Right lobe of liver (tissue), 6 donors: Measurements from ENCODE around the gene SIGLEC12. TPM values are rescaled to one million over a fixed set of nuclear protein-coding genes. Genes with fewer than 3 reads are reported as not detected.
A peak's percentile ranks its signal among the peaks of the same experiment; 100 is the strongest.

Experiments
- ATAC-seq, 4 donors: fragments of 200-7000 bp; cut with Tn5 transposase; one replicate each; pipeline ENCODE4 v1.9.1; 2020; ENCODE audit warnings: mild to moderate bottlenecking in 4 of 4, moderate library complexity in 4 of 4
- DNase-seq, 3 donors: peaks; one replicate each; pipeline ENCODE4 v3.0.0-alpha.2; 2020
- H3K27ac ChIP-seq, 3 donors: fragments of 200-600 bp; one replicate each; pipeline ENCODE4 v1.8.0; 2022
- H3K27me3 ChIP-seq, 2 donors: fragments of 200-600 bp; one replicate each; pipeline ENCODE4 v1.8.0; 2022
- H3K36me3 ChIP-seq, 4 donors: fragments of 200-600 bp; sonication (generic) in 1 of 4; one replicate each; pipeline versions ENCODE4 v1.5.1 to v1.8.0; 2017 to 2022; ENCODE audit warnings: control low read depth in 1 of 4
- H3K4me1 ChIP-seq, 4 donors: fragments of 200-600 bp; sonication (generic) in 1 of 4; one replicate each; pipeline versions ENCODE4 v1.5.1 to v1.8.0; 2017 to 2022; ENCODE audit warnings: control low read depth in 1 of 4
- H3K4me3 ChIP-seq, 3 donors: fragments of 200-600 bp; one replicate each; pipeline ENCODE4 v1.8.0; 2022
- H3K9me3 ChIP-seq, 4 donors: fragments of 200-600 bp; sonication (generic) in 1 of 4; one replicate each; pipeline versions ENCODE4 v1.5.1 to v1.8.0; 2017 to 2022; ENCODE audit warnings: control low read depth in 1 of 4
- POLR2A ChIP-seq: fragments of 450-650 bp; IDR thresholded peaks from one replicate; pipeline ENCODE4 v1.6.1; 2017; ENCODE audit warnings: antibody characterized with exemption, mild to moderate bottlenecking
- whole genome bisulfite sequencing: methylation state at CpG from one replicate; pipeline ENCODE4 v1.1.6; 2018; ENCODE audit warnings: low coverage, low lambda C conversion rate; ENCODE audit not compliant: insufficient coverage; ENCODE audit errors: missing lambda C conversion rate; 5-methylcytosine and 5-hydroxymethylcytosine counted together
- intact Hi-C, 2 donors: fragments of 100-400 bp; cut with DNase I; formaldehyde crosslinking; loops; one replicate each; pipeline versions ENCODE4 v1.11.2 to v1.14.1; 2022
- total RNA-seq, 6 experiments: library from RNA; depleted of rRNA in 2 of 6; stranded (reverse); fragments of >200 nt in 2 of 6; fragmentation: NEBNext Ultra II Directional in 3 of 6; extraction: Animal tissue kit (Norgen Biotek cat#: 25700) in 3 of 6; gene quantifications; one replicate each; pipeline versions ENCODE4 v1.1.0 to v1.2.4, GENCODE V29; 2016 to 2023
- TF ChIP-seq, protein P1 (sequence below), 4 donors: fragments of 200-600 bp in 3 of 4; fragments of 450-650 bp in 1 of 4; IDR thresholded peaks; one replicate each; pipeline versions ENCODE4 v1.5.1 to v1.8.0; 2016 to 2022; ENCODE audit warnings: antibody characterized with exemption in 4 of 4, mild to moderate bottlenecking in 2 of 4
- donor health status: DM: no; HTN: yes; CAD: no.
- donor health status: DM: no; HTN: no; CAD: no.
- donor health status: DM: no; HTN: no; CAD: no.
- donor health status: DM: no; HTN: yes; CAD: no.
- donor health status: DM: no; HTN: yes; CAD: no.

The SIGLEC12 gene
- total RNA-seq, 6 experiments from 2014 or later: 0.12 to 0.63 (median 0.33) TPM; not detected in 1

DNA sequence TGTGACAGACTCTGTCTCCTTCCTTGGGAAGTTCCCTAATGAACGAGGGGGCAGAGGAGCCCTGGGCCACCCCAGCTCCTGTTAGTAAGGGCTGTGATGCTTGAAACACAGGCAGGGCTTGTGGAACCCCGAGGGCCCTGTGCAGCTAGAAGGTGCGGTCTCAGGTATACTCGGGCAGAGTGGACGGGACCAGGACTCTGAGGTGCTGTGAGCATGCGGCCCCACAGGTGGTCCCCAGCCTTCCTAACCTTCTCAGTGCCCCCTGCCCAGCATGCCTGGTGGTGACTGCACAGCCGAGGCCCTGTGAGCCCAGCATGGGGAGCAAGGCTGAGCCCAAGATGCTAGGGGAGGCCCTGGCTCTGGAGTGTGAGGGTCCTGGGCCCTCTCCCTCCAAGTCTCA lies 39.3 kb downstream of the SIGLEC12 start:
- H3K36me3 ChIP-seq: no peaks in the 10 kb centered on the region
- no peaks in the 10 kb centered on the region for H3K4me1 ChIP-seq
- H3K27me3 ChIP-seq: no peaks in the 10 kb centered on the region
- intact Hi-C loops: no loop called here
- ATAC-seq: peak in 1 of 4 donors; percentile 4
- H3K9me3 ChIP-seq: no peaks in the 10 kb centered on the region
- no peak for DNase-seq
- no peak overlapping the region for H3K4me3 ChIP-seq
- TF ChIP-seq POLR2A: no peak
- TF ChIP-seq, protein P1, sequence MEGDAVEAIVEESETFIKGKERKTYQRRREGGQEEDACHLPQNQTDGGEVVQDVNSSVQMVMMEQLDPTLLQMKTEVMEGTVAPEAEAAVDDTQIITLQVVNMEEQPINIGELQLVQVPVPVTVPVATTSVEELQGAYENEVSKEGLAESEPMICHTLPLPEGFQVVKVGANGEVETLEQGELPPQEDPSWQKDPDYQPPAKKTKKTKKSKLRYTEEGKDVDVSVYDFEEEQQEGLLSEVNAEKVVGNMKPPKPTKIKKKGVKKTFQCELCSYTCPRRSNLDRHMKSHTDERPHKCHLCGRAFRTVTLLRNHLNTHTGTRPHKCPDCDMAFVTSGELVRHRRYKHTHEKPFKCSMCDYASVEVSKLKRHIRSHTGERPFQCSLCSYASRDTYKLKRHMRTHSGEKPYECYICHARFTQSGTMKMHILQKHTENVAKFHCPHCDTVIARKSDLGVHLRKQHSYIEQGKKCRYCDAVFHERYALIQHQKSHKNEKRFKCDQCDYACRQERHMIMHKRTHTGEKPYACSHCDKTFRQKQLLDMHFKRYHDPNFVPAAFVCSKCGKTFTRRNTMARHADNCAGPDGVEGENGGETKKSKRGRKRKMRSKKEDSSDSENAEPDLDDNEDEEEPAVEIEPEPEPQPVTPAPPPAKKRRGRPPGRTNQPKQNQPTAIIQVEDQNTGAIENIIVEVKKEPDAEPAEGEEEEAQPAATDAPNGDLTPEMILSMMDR (IDR thresholded peaks at IDR 0.05): no peak
- WGBS: no CpG with 5 or more reads among the region's 7 CpGs
- no peak overlapping the region for H3K27ac ChIP-seq

DNA sequence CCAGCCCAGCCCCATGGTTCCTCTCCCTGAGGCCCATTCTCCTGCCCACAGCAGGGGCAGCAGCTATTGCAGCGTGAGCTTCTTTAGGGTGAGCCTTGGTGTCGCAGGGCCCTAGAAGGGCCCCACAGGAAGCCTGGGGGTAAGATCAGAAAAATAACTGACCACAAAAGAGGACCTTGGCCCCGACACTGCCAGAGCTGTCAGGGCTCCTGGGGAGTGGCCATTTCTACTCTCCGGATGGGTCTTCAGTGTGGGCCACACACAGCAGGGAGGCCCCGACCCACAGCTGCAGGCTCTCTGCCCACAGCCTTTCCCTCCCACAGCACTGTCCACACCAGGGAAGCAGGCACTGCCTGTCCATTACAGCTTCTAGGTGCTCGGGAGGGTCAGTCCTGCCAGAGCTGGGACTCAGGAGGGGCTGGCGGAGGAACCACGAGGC lies 39.9 kb downstream of the SIGLEC12 start:
- TF ChIP-seq, protein P1 (IDR thresholded peaks at IDR 0.05): no peak
- Histone ChIP-seq H3K4me1 (no peaks in the 10 kb centered on the region), H3K9me3 (no peaks in the 10 kb centered on the region), H3K27ac (no peak overlapping the region), H3K4me3 (no peak overlapping the region), H3K36me3 (no peaks in the 10 kb centered on the region), H3K27me3 (no peaks in the 10 kb centered on the region)
- ATAC-seq (peak; percentile 36 to 62 (median 47)), DNase-seq (no peak)
- intact Hi-C loops: no loop called here
- 92% methylated on average over 2 of the region's 8 CpGs for WGBS

DNA sequence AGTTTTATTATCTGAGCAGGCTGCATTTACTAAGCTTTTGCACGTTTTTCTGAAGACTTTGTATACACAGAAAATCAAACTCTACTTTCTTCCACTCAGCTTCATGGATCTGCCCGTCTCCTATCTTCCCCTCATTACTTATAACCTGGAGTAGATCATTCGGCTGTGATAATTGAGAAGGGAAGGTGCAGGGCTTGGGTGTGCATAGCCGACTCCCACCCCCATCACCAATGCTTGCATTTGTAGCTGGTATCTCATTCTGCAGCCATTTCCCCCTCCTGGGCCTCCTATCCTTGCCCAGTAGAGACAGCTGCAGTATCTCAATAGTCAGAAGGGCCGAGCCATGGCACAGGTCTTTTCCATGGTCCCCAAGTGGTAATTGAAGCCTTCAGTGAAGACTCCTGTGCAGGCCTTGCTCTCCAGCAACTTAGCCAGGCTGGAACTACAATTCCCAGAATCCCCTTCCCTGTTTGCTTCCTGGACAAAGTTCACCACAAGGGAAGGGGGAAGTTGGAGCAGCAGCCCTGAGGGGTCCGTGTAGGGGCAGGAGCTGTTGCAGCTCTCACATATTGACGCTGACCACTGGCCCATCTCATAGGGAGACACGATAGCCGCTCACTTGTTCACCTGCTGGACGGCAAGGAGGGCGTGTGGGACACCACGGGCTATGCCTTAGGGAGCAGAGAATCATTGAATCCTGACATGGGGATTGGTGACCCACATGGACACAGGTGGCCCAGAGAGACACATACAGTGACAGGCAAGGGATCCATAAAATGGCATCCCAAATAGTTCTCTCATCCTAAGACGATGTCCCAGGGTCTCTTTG lies 41.2 kb downstream of the SIGLEC12 start:
- TF ChIP-seq, protein P1 (IDR thresholded peaks at IDR 0.05): no peak
- no peak for TF ChIP-seq POLR2A
- WGBS: 33% methylated on average over 10 of the region's 13 CpGs
- intact Hi-C loops: no loop called here
- no peak for DNase-seq
- no peaks in the 10 kb centered on the region for H3K27me3 ChIP-seq
- peak in 1 of 4 donors; percentile 19 for ATAC-seq
- no peaks in the 10 kb centered on the region for H3K36me3 ChIP-seq
- H3K4me3 ChIP-seq: no peak overlapping the region
- H3K9me3 ChIP-seq: no peaks in the 10 kb centered on the region
- no peaks in the 10 kb centered on the region for H3K4me1 ChIP-seq
- no peak overlapping the region for H3K27ac ChIP-seq

DNA sequence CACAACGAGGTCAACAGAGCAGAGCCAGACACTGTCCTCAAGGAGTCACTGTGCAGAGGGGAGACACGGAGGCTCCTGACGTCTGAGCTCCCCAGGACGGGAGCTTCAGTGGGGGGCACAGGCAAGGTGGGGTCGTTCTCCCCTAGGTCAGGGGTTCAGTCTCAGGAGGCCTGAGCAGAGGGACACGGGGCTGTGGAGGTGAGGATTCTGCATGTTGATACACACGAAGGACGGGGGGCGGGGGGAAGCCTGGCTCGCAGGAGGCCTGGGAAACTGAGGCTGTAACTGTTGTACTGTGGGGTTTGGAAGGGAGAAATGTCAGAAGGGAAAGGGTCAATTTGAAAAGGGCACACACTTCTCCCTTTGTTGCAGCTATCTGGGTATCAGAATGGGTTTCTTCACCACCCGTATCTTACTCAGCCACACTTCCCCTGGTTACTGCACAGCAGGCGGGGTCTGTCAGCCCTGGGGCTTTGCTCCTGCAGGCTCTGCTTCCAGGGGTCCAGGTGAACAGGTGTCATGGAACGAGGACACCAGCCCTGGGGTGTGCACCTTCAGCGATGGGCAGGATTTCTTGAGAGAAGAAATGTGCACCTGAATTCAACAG lies 42.6 kb downstream of the SIGLEC12 start:
- ATAC-seq: no peak
- intact Hi-C loops: no loop called here
- H3K9me3 ChIP-seq: no peaks in the 10 kb centered on the region
- H3K4me3 ChIP-seq: no peak overlapping the region
- no peaks in the 10 kb centered on the region for H3K27me3 ChIP-seq
- TF ChIP-seq POLR2A: no peak
- TF ChIP-seq, protein P1 (IDR thresholded peaks at IDR 0.05): no peak
- no peaks in the 10 kb centered on the region for H3K36me3 ChIP-seq
- 71% methylated on average over 8 of the region's 14 CpGs for WGBS
- H3K4me1 ChIP-seq: no peaks in the 10 kb centered on the region
- DNase-seq: no peak
- H3K27ac ChIP-seq: no peak overlapping the region
